Endothelial cell of umbilical vein (primary cell): ENCODE measurements around the gene OR5H1. TPM values are rescaled to one million over a fixed set of nuclear protein-coding genes. Genes with fewer than 3 reads are reported as not detected.

Experiments used
- BruUV-seq: library from RNA; stranded (reverse); fragments of 400-500 nt; replicated peaks from 2 replicates; lab custom pipeline; 2021; lab: Mats Ljungman, UMichigan
- CTCF ChIA-PET: fragments of 300-600, 350-600 bp; sonication (Branson Sonifier 250); formaldehyde crosslinking; loops from one replicate; lab custom pipeline; 2021; ENCODE audit warnings: antibody characterized with exemption, inconsistent platforms; lab: Charles Lee
- POLR2A ChIA-PET: fragments of 300-600, 350-600 bp; sonication (Branson Sonifier 250); formaldehyde crosslinking; loops from one replicate; lab custom pipeline; 2021; ENCODE audit warnings: antibody characterized with exemption, inconsistent platforms; lab: Charles Lee
- DNase-seq: peaks from one replicate; pipeline ENCODE4 v3.0.0-alpha.2; 2011; ENCODE audit warnings: low read depth, low spot score
- FAIRE-seq: peaks from 2 replicates; lab custom pipeline; 2011; peaks lifted over from hg19 to GRCh38; lab: Jason Lieb, UNC
- H2AFZ ChIP-seq: 2 replicates; pipeline ENCODE4 v1.6.0; 2012; ENCODE audit warnings: low read depth, low read length, control low read depth, inconsistent platforms
- H3K27ac ChIP-seq: 2 replicates; pipeline ENCODE4 v1.5.1; 2011; ENCODE audit warnings: low read depth, mild to moderate bottlenecking, control low read depth, low read length, moderate library complexity; ENCODE audit not compliant: insufficient read depth
- H3K27me3 ChIP-seq, 2 experiments: 2 replicates each; pipeline versions ENCODE4 v1.6.0 to v1.6.1; 2011; ENCODE audit warnings: low read length in 2 of 2, mixed read lengths in 1 of 2; ENCODE audit not compliant: control insufficient read depth in 2 of 2, insufficient read depth in 2 of 2
- H3K36me3 ChIP-seq, 2 experiments: 2 replicates in 1 of 2; 3 replicates in 1 of 2; pipeline ENCODE4 v1.5.1; 2011; ENCODE audit warnings: low read length in 2 of 2, mild to moderate bottlenecking in 1 of 2, moderate library complexity in 1 of 2; ENCODE audit not compliant: control insufficient read depth in 2 of 2, insufficient read depth in 2 of 2; ENCODE audit errors: extremely low read depth in 1 of 2
- H3K4me1 ChIP-seq: 3 replicates; pipeline ENCODE4 v1.5.1; 2011; ENCODE audit warnings: mild to moderate bottlenecking, low read length; ENCODE audit not compliant: control insufficient read depth, insufficient read depth; ENCODE audit errors: extremely low read depth
- H3K4me2 ChIP-seq: 2 replicates; pipeline ENCODE4 v1.6.1; 2011; ENCODE audit warnings: low read length, control low read depth, mixed read lengths; ENCODE audit not compliant: insufficient read depth
- H3K4me3 ChIP-seq, 3 experiments: fragments of 200-600 bp in 1 of 3; sonication (generic), shearing (Covaris generic) in 1 of 3; replicated peaks in 1 of 3; 2 replicates each; pipeline ENCODE4 v1.5.1; 2011 to 2016; ENCODE audit warnings: control low read depth in 3 of 3, low read length in 3 of 3, mild to moderate bottlenecking in 2 of 3, inconsistent platforms in 1 of 3, low read depth in 1 of 3, moderate library complexity in 1 of 3; ENCODE audit not compliant: insufficient read depth in 1 of 3
- H3K79me2 ChIP-seq: 2 replicates; pipeline ENCODE4 v1.6.0; 2012; ENCODE audit warnings: low read length, inconsistent platforms; ENCODE audit not compliant: control insufficient read depth, insufficient read depth
- H3K9ac ChIP-seq: replicated peaks from 2 replicates; pipeline ENCODE3; 2011; ENCODE audit warnings: low read length, control low read depth; ENCODE audit not compliant: insufficient read depth; ENCODE audit errors: extremely low read depth
- H3K9me1 ChIP-seq: replicated peaks from 3 replicates; pipeline ENCODE4 v1.6.0; 2011; ENCODE audit warnings: mild to moderate bottlenecking, low read length; ENCODE audit not compliant: control insufficient read depth, insufficient read depth; ENCODE audit errors: extremely low read depth
- H3K9me3 ChIP-seq: replicated peaks from 2 replicates; pipeline ENCODE4 v1.5.1; 2012; ENCODE audit warnings: low read length, inconsistent platforms; ENCODE audit not compliant: control insufficient read depth, insufficient read depth
- H4K20me1 ChIP-seq: replicated peaks from 2 replicates; pipeline ENCODE3; 2011; ENCODE audit warnings: mild to moderate bottlenecking, low read length; ENCODE audit not compliant: control insufficient read depth, insufficient read depth; ENCODE audit errors: extremely low read depth
- EZH2 ChIP-seq: IDR thresholded peaks from 2 replicates; pipeline ENCODE4 v1.6.1; 2012; ENCODE audit warnings: borderline replicate concordance, low read depth, mild to moderate bottlenecking, moderate library complexity, low read length, inconsistent platforms; ENCODE audit not compliant: severe bottlenecking
- GATA2 ChIP-seq: IDR thresholded peaks from 2 replicates; pipeline ENCODE4 v1.7.0; 2011; ENCODE audit warnings: low read depth, mild to moderate bottlenecking, moderate library complexity, mixed read lengths, low read length; ENCODE audit not compliant: insufficient read length, insufficient read depth
- MYC ChIP-seq: IDR thresholded peaks from one replicate; pipeline ENCODE4 v1.6.1; 2011; ENCODE audit warnings: mild to moderate bottlenecking, low read depth, low read length
- POLR2A ChIP-seq: IDR thresholded peaks from 2 replicates; pipeline ENCODE4 v1.6.1; 2012; ENCODE audit warnings: low read depth, mild to moderate bottlenecking, control low read depth, low read length
- POLR2AphosphoS5 ChIP-seq: IDR thresholded peaks from 2 replicates; pipeline ENCODE4 v1.6.1; 2012; ENCODE audit warnings: low read depth, mild to moderate bottlenecking, control low read depth, low read length, moderate library complexity; ENCODE audit not compliant: insufficient read depth
- dilution Hi-C: fragments of 300-500 bp; cut with MboI; formaldehyde crosslinking; loops from one replicate; pipeline ENCODE4 v1.15.0; 2019; ENCODE audit warnings: low sequenced_read_pairs; ENCODE audit not compliant: extremely low pct_ligation_motif_present
- intact Hi-C: fragments of 100-400 bp; cut with micrococcal nuclease; formaldehyde crosslinking; loops from one replicate; pipeline ENCODE4 v1.10.0; 2022
- polyA plus RNA-seq, 4 experiments: library from polyadenylated mRNA; depleted of rRNA in 3 of 4; stranded (reverse) in 3 of 4; unstranded in 1 of 4; fragments of >200 nt; gene quantifications; 2 replicates each; pipeline versions ENCODE4 v1.2.1 to v1.2.3, GENCODE V29; 2011 to 2012; ENCODE audit warnings: missing spikeins in 1 of 4
- total RNA-seq: library from RNA; stranded (reverse); gene quantifications from 2 replicates; pipeline ENCODE4 v1.2.3, GENCODE V29; 2021

Gene OR5H1
- total and polyA plus RNA-seq, 2 donors (not counting 3 experiments of a cell fraction or from before 2014, with no cell fraction given) = not detected

DNA sequence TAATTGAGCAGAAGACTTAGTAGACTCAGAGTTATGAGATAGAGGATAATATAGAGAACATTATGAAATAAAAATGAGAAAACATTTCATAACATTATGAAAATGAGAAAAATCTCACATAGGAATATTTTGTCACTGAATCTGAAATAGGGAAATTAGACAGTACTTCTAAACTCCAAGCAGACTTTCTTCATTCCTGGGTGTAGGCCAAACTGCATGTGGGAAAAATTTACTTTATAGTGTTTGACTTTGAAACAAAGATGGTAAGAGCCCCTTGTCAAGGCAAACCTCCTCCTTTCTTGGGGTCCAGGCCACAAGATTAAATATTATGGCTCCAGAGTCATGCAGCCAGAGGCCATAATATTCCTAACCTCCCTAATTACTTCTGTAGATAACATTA, 10.0 kb downstream of the OR5H1 start:
- Histone ChIP-seq H3K27me3 (no peaks in the 10 kb centered on the region), H4K20me1 (no peaks in the 10 kb centered on the region), H3K9ac (no peak overlapping the region), H3K79me2 (no peaks in the 10 kb centered on the region), H3K4me3 (no peak overlapping the region), H3K9me1 (no peaks in the 10 kb centered on the region), H3K4me1 (no peaks in the 10 kb centered on the region), H3K27ac (no peak overlapping the region), H3K9me3 (no peaks in the 10 kb centered on the region), H2AFZ (no peak overlapping the region), H3K36me3 (no peaks in the 10 kb centered on the region), H3K4me2 (no peak overlapping the region)
- FAIRE-seq (no peak), DNase-seq (no peak)
- no peak for TF ChIP-seq MYC
- POLR2A ChIA-PET = no interaction called here
- no TSS peak for BruUV-seq
- CTCF ChIA-PET = no interaction called here
- intact Hi-C loops (no loop called here), dilution Hi-C loops (no loop called here)

DNA sequence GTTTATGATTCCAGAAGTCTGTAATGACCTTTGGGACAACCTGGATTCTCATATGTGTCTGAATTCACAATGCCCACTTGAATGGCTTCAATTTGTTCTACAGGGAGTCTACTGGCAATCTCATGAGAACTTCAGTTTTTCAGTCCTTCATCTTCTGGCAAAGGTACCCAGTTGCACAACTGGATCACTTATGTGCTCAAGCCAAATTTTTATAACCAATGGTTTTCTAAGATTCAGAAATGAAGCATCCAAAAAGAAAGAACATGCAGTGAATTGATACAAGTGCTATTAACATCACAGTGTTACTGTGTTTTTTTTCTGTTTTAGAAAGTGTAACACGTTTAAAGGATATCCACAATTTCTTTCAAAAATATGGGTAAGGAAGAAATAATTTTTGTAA, 16.7 kb downstream of the OR5H1 start, which contains the start of gene OR5H14:
OR5H14 (plus strand) TSS at position 301 of the 400 bp plus-strand sequence. CDS start 1,907 bp downstream, outside the sequence.
- dilution Hi-C loops = no loop called here
- no peaks in the 10 kb centered on the region for H3K79me2 ChIP-seq

More for the DNA sequence above, 16.7 kb downstream of the OR5H1 start, which contains the start of gene OR5H14:
- Histone ChIP-seq H3K4me1 (no peaks in the 10 kb centered on the region), H2AFZ (no peak within 1 kb of the TSS), H3K4me2 (no peak within 1 kb of the TSS), H3K9me1 (no peaks in the 10 kb centered on the region), H3K4me3 (no peak within 1 kb of the TSS), H4K20me1 (no peaks in the 10 kb centered on the region), H3K9me3 (no peaks in the 10 kb centered on the region), H3K27ac (no peak within 1 kb of the TSS), H3K9ac (no peak within 1 kb of the TSS), H3K36me3 (no peaks in the 10 kb centered on the region), H3K27me3 (no peaks in the 10 kb centered on the region)
- intact Hi-C loops = no loop called here
- ChIA-PET POLR2A (no interaction called here), CTCF (no interaction called here)
- no TSS peak for BruUV-seq
- TF ChIP-seq POLR2A (no peak), GATA2 (no peak), POLR2AphosphoS5 (no peak), EZH2 (no peak)
- no peak for FAIRE-seq
- no peak for DNase-seq
